Adrenal gland (tissue), 12 donors: ENCODE data around the gene ATP11B. TPM values are rescaled to one million over a fixed set of nuclear protein-coding genes. Genes with fewer than 3 reads are reported as not detected.

ENCODE experiments used
- DNase-seq, 7 donors: peaks; one replicate each; pipeline ENCODE4 v3.0.0-alpha.2; 2019 to 2020
- H3K27ac ChIP-seq, 5 donors: fragments of 200-600 bp; sonication (generic) in 4 of 5; 1 replicate in 3 of 5; 2 replicates in 2 of 5; pipeline versions ENCODE4 v1.5.1 to v1.8.0; 2016 to 2020; ENCODE audit warnings: mild to moderate bottlenecking in 1 of 5
- H3K27me3 ChIP-seq: fragments of 200-600 bp; 2 replicates; pipeline ENCODE4 v1.8.0; 2021
- H3K36me3 ChIP-seq, 2 donors: fragments of 200-600 bp; replicated peaks in 1 of 2; 1 replicate in 1 of 2; 2 replicates in 1 of 2; pipeline versions ENCODE4 v1.5.1 to v1.8.0; 2018 to 2022
- H3K4me1 ChIP-seq, 2 donors: fragments of 200-600 bp; replicated peaks in 1 of 2; 1 replicate in 1 of 2; 2 replicates in 1 of 2; pipeline versions ENCODE4 v1.5.1 to v1.8.0; 2018 to 2021
- H3K4me3 ChIP-seq, 4 donors: fragments of 200-600 bp; sonication (generic) in 3 of 4; one replicate each; pipeline ENCODE4 v1.5.1; 2016 to 2018
- H3K9me3 ChIP-seq, 3 donors: fragments of 200-600 bp; sonication (generic) in 1 of 3; replicated peaks in 1 of 3; 1 replicate in 2 of 3; 2 replicates in 1 of 3; pipeline versions ENCODE4 v1.5.1 to v1.8.0; 2016 to 2021
- CTCF ChIP-seq, 6 experiments: fragments of 450-650 bp in 4 of 6; fragments of 200-600 bp in 2 of 6; sonication (generic) in 1 of 6; IDR thresholded peaks; 1 replicate in 5 of 6; 2 replicates in 1 of 6; pipeline versions ENCODE4 v1.5.1 to v1.8.0; 2016 to 2021; ENCODE audit warnings: antibody characterized with exemption in 6 of 6, mild to moderate bottlenecking in 2 of 6, moderate library complexity in 1 of 6
- POLR2A ChIP-seq, 2 donors: fragments of 450-650 bp; IDR thresholded peaks; one replicate each; pipeline ENCODE4 v1.6.1; 2017; ENCODE audit warnings: antibody characterized with exemption in 2 of 2, mild to moderate bottlenecking in 2 of 2, moderate library complexity in 1 of 2
- WGBS, 4 donors: extraction: QIAGEN DNeasy Blood & Tissue Kit in 2 of 4; methylation state at CpG; one replicate each; pipeline versions ENCODE4 v1.1.5 to v1.1.7; 2013 to 2017; 5-methylcytosine and 5-hydroxymethylcytosine counted together
- intact Hi-C, 2 donors: fragments of 100-400 bp; cut with DNase I; formaldehyde crosslinking; loops; one replicate each; pipeline versions ENCODE4 v1.14.1 to v1.15.0; 2022 to 2023
- polyA plus RNA-seq, 3 donors: library from polyadenylated mRNA; stranded (reverse); fragments of 200-250 nt in 2 of 3; fragments of 350-450 nt in 1 of 3; fragmentation: Illumina TruSeq in 1 of 3; extraction: RNeasy Lipid Tissue Mini Kit (QIAGEN cat#74804) in 1 of 3; gene quantifications; one replicate each; pipeline ENCODE4 v1.2.3, GENCODE V29; 2013 to 2014
- total RNA-seq, 9 donors: library from RNA; depleted of rRNA in 4 of 9; stranded (reverse); fragments of >200 nt in 4 of 9; fragments of 120-200 nt in 1 of 9; fragmentation: NEBNext Ultra II Directional in 1 of 9; extraction: Animal tissue kit (Norgen Biotek cat#: 25700) in 1 of 9; gene quantifications; one replicate each; pipeline versions ENCODE4 v1.1.0 to v1.2.4, GENCODE V29; 2013 to 2023
- donor health status: healthy with polysubstance abuse.
- donor health status: Bipolar disorder and iron deficiency.
- donor health status: DM: yes; HTN: yes; CAD: no.
- donor health status: DM: no; HTN: no; CAD: no.
- donor health status: DM: no; HTN: no; CAD: no.
- donor health status: DM: yes; HTN: yes; CAD: no.

The ATP11B gene
- total and polyA plus RNA-seq, 12 donors, result 2.9 to 45.1 (median 29.9) TPM

- Histone ChIP-seq H3K36me3 (peaks cover 0 to 5% of the 10 kb centered on the region in 2 donors), H3K4me3 (no peak overlapping the region), H3K4me1 (no peaks in the 10 kb centered on the region), H3K27me3 (no peaks in the 10 kb centered on the region), H3K27ac (no peak overlapping the region), H3K9me3 (no peaks in the 10 kb centered on the region)
- 83 to 89% (median 89%) methylated on average over 3 of the region's 3 CpGs for WGBS, 4 donors
- no peak for DNase-seq
- intact Hi-C loops, result no loop called here
- no peak for TF ChIP-seq CTCF (IDR thresholded peaks at IDR 0.05)
- no peak for TF ChIP-seq POLR2A (IDR thresholded peaks at IDR 0.05)
Measured at GRCh38 chr3:182889948-182890629, 96.8 kb downstream of the ATP11B start.

GRCh38 chr3:182891364-182891763 lies 98.1 kb downstream of the ATP11B start:
- no peak for DNase-seq
- H3K27ac ChIP-seq, result no peak overlapping the region
- 98 to 100% (median 98%) methylated on average over 1 of the region's 1 CpG for WGBS, 4 donors
- TF ChIP-seq POLR2A (IDR thresholded peaks at IDR 0.05), result no peak
- no peak for TF ChIP-seq CTCF (IDR thresholded peaks at IDR 0.05)
- no peak overlapping the region for H3K4me3 ChIP-seq
- no peaks in the 10 kb centered on the region for H3K9me3 ChIP-seq
- intact Hi-C loops, result no loop called here
- H3K27me3 ChIP-seq, result no peaks in the 10 kb centered on the region
- H3K4me1 ChIP-seq, result no peaks in the 10 kb centered on the region
- peaks cover 0 to 5% of the 10 kb centered on the region in 2 donors for H3K36me3 ChIP-seq

GRCh38 chr3:182892226-182892625 lies 98.9 kb downstream of the ATP11B start:
- no peak for DNase-seq
- H3K27me3 ChIP-seq, result no peaks in the 10 kb centered on the region
- 88 to 93% (median 91%) methylated on average over 4 of the region's 4 CpGs for WGBS, 4 donors
- no peak overlapping the region for H3K27ac ChIP-seq
- intact Hi-C loops, result no loop called here
- no peaks in the 10 kb centered on the region for H3K9me3 ChIP-seq
- TF ChIP-seq CTCF (IDR thresholded peaks at IDR 0.05) (no peak), POLR2A (IDR thresholded peaks at IDR 0.05) (no peak)
- no peak overlapping the region for H3K4me3 ChIP-seq
- H3K36me3 ChIP-seq, result peaks cover 0 to 5% of the 10 kb centered on the region in 2 donors
- no peaks in the 10 kb centered on the region for H3K4me1 ChIP-seq

- 82 to 88% (median 85%) methylated on average over 7 to 8 of the region's 8 CpGs for WGBS, 4 donors
- Histone ChIP-seq H3K36me3 (peaks cover 0 to 8% of the 10 kb centered on the region in 2 donors), H3K4me3 (no peak overlapping the region), H3K27me3 (no peaks in the 10 kb centered on the region), H3K27ac (no peak overlapping the region), H3K9me3 (no peaks in the 10 kb centered on the region), H3K4me1 (no peaks in the 10 kb centered on the region)
- TF ChIP-seq POLR2A (IDR thresholded peaks at IDR 0.05), result no peak
- TF ChIP-seq CTCF (IDR thresholded peaks at IDR 0.05), result no peak
- DNase-seq, result no peak
- intact Hi-C loops, result no loop called here
Measured at GRCh38 chr3:182895513-182896112, 102.3 kb downstream of the ATP11B start.
